Measurements from ENCODE around the gene E2F1. TPM values are rescaled to one million over a fixed set of nuclear protein-coding genes. Genes with fewer than 3 reads are reported as not detected.
"Not testable (repeated sequence)": the region's sequence is repeated elsewhere in the genome, so short reads cannot be mapped to it uniquely, and the experiment has no call there.

Gene E2F1
- total and polyA plus RNA-seq, 9 donors = 0.95 to 7.6 (median 3.4) TPM

DNA sequence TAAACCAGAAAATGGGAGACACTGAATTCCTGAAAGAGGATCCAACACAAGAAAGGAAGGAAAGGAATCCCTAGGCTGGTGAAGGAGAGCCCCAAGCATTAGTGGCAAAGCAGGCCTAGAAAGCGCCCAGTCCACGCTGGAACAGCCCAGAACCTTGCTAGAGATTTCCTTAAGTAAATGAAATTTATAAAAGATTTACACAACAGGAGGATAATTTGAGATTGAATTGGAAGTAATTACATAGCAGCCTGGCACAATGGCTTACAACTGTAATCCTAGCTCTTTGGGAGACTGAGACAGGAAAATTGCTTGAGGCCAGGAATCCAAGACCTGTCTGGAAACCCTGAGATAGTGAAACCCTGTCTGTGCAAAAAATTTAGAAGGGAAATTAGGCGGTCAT, 50.8 kb downstream of the E2F1 start:
- no peaks in the 10 kb centered on the region for H3K27me3 ChIP-seq
- H3K9me3 ChIP-seq = no peaks in the 10 kb centered on the region
- TF ChIP-seq EP300 (IDR thresholded peaks at IDR 0.05) (no peak), POLR2A (IDR thresholded peaks at IDR 0.05) (no peak)
- TF ChIP-seq, protein P1, sequence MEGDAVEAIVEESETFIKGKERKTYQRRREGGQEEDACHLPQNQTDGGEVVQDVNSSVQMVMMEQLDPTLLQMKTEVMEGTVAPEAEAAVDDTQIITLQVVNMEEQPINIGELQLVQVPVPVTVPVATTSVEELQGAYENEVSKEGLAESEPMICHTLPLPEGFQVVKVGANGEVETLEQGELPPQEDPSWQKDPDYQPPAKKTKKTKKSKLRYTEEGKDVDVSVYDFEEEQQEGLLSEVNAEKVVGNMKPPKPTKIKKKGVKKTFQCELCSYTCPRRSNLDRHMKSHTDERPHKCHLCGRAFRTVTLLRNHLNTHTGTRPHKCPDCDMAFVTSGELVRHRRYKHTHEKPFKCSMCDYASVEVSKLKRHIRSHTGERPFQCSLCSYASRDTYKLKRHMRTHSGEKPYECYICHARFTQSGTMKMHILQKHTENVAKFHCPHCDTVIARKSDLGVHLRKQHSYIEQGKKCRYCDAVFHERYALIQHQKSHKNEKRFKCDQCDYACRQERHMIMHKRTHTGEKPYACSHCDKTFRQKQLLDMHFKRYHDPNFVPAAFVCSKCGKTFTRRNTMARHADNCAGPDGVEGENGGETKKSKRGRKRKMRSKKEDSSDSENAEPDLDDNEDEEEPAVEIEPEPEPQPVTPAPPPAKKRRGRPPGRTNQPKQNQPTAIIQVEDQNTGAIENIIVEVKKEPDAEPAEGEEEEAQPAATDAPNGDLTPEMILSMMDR (IDR thresholded peaks at IDR 0.05) = no peak
- no peaks in the 10 kb centered on the region for H3K36me3 ChIP-seq
- H3K4me3 ChIP-seq = no peak overlapping the region
- intact Hi-C loops (cut with DNase I) = no loop called here
- no peak for DNase-seq
- no peak overlapping the region for H3K27ac ChIP-seq
- H3K4me1 ChIP-seq (ENCODE audit: insufficient read depth) = peaks cover 2% of the 10 kb centered on the region
- 96 to 99% (median 98%) methylated on average over 3 of the region's 3 CpGs for WGBS, 3 donors

DNA sequence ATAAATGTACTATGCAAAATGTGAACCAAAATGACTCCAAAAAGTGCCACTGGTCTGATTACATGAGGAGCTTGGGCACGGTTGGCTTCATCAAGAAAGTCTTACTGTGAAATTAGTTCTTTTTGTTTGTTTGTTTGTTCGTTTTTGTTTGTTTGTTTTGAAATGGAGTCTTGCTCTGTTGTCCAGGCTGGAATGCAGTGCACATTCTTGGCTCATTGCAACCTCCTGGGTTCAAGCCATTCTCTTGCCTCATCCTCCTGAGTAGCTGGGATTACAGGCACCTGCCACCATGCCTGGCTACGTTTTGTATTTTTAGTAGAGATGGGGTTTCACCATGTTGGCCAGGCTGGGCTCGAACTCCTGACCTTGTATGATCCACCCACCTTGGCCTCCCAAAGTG, 54.3 kb downstream of the E2F1 start:
- DNase-seq; H3K4me1 ChIP-seq (ENCODE audit: insufficient read depth); intact Hi-C loops (cut with DNase I); H3K27me3 ChIP-seq; H3K9me3 ChIP-seq; H3K36me3 ChIP-seq; H3K27ac ChIP-seq; H3K4me3 ChIP-seq: not testable (repeated sequence)
- 80 to 86% (median 83%) methylated on average over 4 of the region's 4 CpGs for WGBS, 3 donors

DNA sequence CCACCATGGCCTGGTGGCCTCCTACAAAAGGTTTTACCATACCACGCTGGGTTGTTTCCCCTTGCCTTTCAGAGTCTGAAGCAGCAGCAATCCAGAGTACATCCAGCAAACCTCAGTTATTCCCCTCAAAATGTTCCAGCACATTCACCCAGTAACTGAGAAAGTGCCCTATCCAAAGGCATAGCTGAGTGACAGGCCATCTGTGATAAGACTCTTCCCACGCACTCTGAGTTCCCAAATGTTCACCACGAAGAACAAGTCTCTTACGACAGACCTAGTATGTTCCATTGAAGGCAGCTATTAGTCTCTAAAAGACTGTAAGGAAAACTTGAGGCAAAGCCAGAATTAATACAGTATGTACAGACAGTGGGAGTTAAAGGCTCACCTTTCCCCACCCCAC, 55.7 kb downstream of the E2F1 start:
- intact Hi-C loops (cut with DNase I) = no loop called here
- TF ChIP-seq POLR2A (IDR thresholded peaks at IDR 0.05) (no peak), EP300 (IDR thresholded peaks at IDR 0.05) (no peak)
- TF ChIP-seq, protein P1 (IDR thresholded peaks at IDR 0.05) = no peak
- no peaks in the 10 kb centered on the region for H3K27me3 ChIP-seq
- H3K27ac ChIP-seq = no peak overlapping the region
- no peak for DNase-seq
- H3K9me3 ChIP-seq = no peaks in the 10 kb centered on the region
- WGBS, 3 donors = 82 to 84% (median 83%) methylated on average over 4 of the region's 4 CpGs
- H3K4me3 ChIP-seq = no peak overlapping the region
- H3K36me3 ChIP-seq = no peaks in the 10 kb centered on the region
- no peaks in the 10 kb centered on the region for H3K4me1 ChIP-seq (ENCODE audit: insufficient read depth)

DNA sequence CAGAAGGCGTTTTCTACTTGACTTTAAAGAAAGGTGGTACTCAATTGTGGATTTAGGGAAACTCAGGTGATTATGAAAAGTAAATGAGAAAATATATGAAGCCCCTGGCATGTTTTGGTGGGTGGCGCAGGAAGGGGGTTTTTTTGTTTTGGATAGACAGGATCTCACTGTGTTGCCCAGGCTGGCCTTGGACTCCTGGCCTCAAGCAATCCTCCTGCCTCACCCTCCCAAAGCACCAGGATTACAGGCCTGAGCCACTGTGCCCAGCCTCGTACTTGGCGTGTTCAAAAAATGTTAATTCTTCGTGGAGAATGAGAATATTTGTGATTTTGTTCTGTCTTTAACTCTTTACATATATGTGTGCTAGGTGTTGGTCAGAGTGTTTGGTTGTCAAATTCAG, 56.2 kb downstream of the E2F1 start:
- intact Hi-C loops (cut with DNase I) = no loop called here
- H3K36me3 ChIP-seq = no peaks in the 10 kb centered on the region

DNA sequence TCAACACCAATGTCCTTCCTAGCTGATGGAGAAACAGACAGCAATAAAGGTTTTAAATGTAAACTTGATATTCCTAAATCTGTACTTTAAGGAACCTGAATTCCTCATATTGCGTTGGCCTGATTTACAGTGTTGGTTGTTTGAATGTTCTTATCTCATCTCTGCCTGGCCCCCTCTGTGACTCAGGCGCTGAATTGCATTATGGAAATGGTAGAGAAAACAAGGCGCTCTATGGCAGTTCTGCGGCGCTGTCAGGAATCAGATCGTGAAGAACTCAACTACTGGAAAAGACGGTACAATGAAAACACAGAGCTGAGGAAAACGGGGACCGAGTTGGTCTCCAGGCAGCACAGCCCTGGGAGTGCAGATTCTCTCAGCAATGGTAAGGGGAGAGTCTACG, 56.7 kb downstream of the E2F1 start:
- H3K27me3 ChIP-seq = no peaks in the 10 kb centered on the region
- no peaks in the 10 kb centered on the region for H3K4me1 ChIP-seq (ENCODE audit: insufficient read depth)
- no peak for DNase-seq
- no peak overlapping the region for H3K4me3 ChIP-seq
- TF ChIP-seq POLR2A (IDR thresholded peaks at IDR 0.05) = no peak
- TF ChIP-seq, protein P1 (IDR thresholded peaks at IDR 0.05) = no peak
- TF ChIP-seq EP300 (IDR thresholded peaks at IDR 0.05) = no peak
- H3K9me3 ChIP-seq = no peaks in the 10 kb centered on the region
- 92 to 95% (median 94%) methylated on average over 10 of the region's 10 CpGs for WGBS, 3 donors
- no peak overlapping the region for H3K27ac ChIP-seq
- H3K36me3 ChIP-seq = no peaks in the 10 kb centered on the region
- intact Hi-C loops (cut with DNase I) = no loop called here

More for the DNA sequence above, 56.2 kb downstream of the E2F1 start:
- 84 to 89% (median 86%) methylated on average over 5 of the region's 5 CpGs for WGBS, 3 donors
- Histone ChIP-seq H3K9me3 (no peaks in the 10 kb centered on the region), H3K4me3 (no peak overlapping the region), H3K27me3 (no peaks in the 10 kb centered on the region), H3K27ac (no peak overlapping the region), H3K4me1 (ENCODE audit: insufficient read depth) (no peaks in the 10 kb centered on the region)
- no peak for DNase-seq
- TF ChIP-seq, protein P1 (IDR thresholded peaks at IDR 0.05) = no peak
- no peak for TF ChIP-seq POLR2A (IDR thresholded peaks at IDR 0.05)
- no peak for TF ChIP-seq EP300 (IDR thresholded peaks at IDR 0.05)

Measured in ovary (tissue), 9 donors.